HFF-Myc (cell line): ENCODE data around the gene TOX3.

ENCODE experiments used
- DNase-seq: peaks from one replicate; pipeline ENCODE4 v3.0.0-alpha.2; 2011; ENCODE audit warnings: low read depth; ENCODE audit errors: extremely low read depth
- H3K4me3 ChIP-seq: replicated peaks from 2 replicates; pipeline ENCODE4 v1.5.1; 2011; ENCODE audit warnings: low read depth, mild to moderate bottlenecking, control low read depth, low read length
- TF ChIP-seq, protein P1 (sequence below): IDR thresholded peaks from 2 replicates; pipeline ENCODE4 v1.5.1; 2012; ENCODE audit warnings: mild to moderate bottlenecking, low read depth, low read length, control low read depth; ENCODE audit errors: missing control alignments

TOX3 gene

DNA sequence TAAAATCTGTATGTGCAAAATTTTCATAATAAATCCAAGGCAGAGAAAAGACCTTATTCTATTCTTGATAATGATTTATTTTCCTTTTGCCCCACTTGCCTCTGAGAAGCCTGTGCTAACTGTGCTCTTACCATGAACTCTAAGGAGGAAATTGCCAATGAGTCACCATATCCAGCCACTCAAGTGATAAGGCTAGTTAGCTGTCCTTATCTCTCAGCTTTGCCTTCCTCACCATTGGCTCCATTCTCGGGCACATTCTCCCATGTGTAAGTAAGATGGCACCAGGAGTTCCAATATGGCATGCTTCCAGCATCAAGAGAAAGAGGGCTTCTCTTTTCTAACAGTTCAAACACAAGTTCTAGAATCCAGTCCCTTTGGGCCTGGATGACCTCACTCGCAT lies 142.4 kb downstream of the TOX3 start:
- TF ChIP-seq, protein P1, sequence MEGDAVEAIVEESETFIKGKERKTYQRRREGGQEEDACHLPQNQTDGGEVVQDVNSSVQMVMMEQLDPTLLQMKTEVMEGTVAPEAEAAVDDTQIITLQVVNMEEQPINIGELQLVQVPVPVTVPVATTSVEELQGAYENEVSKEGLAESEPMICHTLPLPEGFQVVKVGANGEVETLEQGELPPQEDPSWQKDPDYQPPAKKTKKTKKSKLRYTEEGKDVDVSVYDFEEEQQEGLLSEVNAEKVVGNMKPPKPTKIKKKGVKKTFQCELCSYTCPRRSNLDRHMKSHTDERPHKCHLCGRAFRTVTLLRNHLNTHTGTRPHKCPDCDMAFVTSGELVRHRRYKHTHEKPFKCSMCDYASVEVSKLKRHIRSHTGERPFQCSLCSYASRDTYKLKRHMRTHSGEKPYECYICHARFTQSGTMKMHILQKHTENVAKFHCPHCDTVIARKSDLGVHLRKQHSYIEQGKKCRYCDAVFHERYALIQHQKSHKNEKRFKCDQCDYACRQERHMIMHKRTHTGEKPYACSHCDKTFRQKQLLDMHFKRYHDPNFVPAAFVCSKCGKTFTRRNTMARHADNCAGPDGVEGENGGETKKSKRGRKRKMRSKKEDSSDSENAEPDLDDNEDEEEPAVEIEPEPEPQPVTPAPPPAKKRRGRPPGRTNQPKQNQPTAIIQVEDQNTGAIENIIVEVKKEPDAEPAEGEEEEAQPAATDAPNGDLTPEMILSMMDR: no peak
- no peak overlapping the region for H3K4me3 ChIP-seq
- DNase-seq: no peak

- TF ChIP-seq, protein P1: no peak
- H3K4me3 ChIP-seq: no peak overlapping the region
- DNase-seq: no peak
Observed at GRCh38 chr16:52399116-52399515, 147.8 kb downstream of the TOX3 start.

DNA sequence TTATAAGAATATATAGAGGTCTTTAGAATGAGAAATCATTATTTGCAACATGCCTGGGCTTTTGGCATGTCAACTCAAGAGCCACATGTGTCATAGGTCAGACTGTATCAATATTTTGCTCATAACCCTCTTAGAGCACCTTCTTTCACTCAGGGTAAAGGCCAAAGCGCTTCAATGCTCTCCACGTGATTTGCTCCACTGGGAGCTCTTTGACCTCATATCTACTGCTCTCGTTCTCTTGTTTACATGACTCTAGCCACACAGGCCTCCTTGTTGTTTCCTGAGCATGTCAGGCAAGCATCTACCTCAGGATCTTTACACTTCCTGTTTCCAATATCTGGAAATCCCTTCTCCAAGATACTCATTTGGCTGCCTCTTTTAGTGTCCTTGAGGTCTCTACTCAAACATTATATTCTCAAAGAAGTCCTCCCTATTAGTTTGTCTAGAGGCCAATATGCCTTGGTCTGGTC lies 148.4 kb downstream of the TOX3 start:
- H3K4me3 ChIP-seq: no peak overlapping the region
- TF ChIP-seq, protein P1: no peak
- DNase-seq: no peak

- DNase-seq: no peak
- TF ChIP-seq, protein P1: no peak
Observed at GRCh38 chr16:52398021-52398420, 148.9 kb downstream of the TOX3 start.

GRCh38 chr16:52393448-52393847 lies 153.5 kb downstream of the TOX3 start:
- H3K4me3 ChIP-seq: no peak overlapping the region
- TF ChIP-seq, protein P1: no peak
- DNase-seq: no peak

More at GRCh38 chr16:52398021-52398420, 148.9 kb downstream of the TOX3 start:
- no peak overlapping the region for H3K4me3 ChIP-seq

- no peak overlapping the region for H3K4me3 ChIP-seq
- DNase-seq: no peak
- TF ChIP-seq, protein P1: no peak
Observed at GRCh38 chr16:52389045-52389444, 157.9 kb downstream of the TOX3 start.
